HG02763 (cell line): ENCODE data around the gene RER1.

Source experiments
- ATAC-seq: cut with Tn5 transposase; IDR thresholded peaks from one replicate; pipeline ENCODE4 v1.9.1; 2021; ENCODE audit warnings: mild to moderate bottlenecking, moderate library complexity; ENCODE audit not compliant: unreplicated experiment

The RER1 gene

GRCh38 chr1:2388004-2388913 lies 3.4 kb upstream of the RER1 start:
- ATAC-seq, result no peak

- no peak for ATAC-seq
These were observed 2.0 kb upstream of the RER1 start for GRCh38 chr1:2389644-2390043.

- peak; percentile 13 for ATAC-seq
These were observed 379 bp downstream of the RER1 start for GRCh38 chr1:2391931-2392509.

- no peak for ATAC-seq
These were observed 1.0 kb downstream of the RER1 start for GRCh38 chr1:2392686-2393085.

GRCh38 chr1:2393471-2393877 lies 1.8 kb downstream of the RER1 start:
- ATAC-seq, result no peak

GRCh38 chr1:2394220-2394619 lies 2.6 kb downstream of the RER1 start:
- no peak for ATAC-seq

GRCh38 chr1:2394761-2395160 lies 3.1 kb downstream of the RER1 start:
- no peak for ATAC-seq

- no peak for ATAC-seq
These were observed 3.6 kb downstream of the RER1 start for GRCh38 chr1:2395245-2395644.

- no peak for ATAC-seq
These were observed 4.4 kb downstream of the RER1 start for GRCh38 chr1:2396059-2396458.

- no peak for ATAC-seq
These were observed 4.8 kb downstream of the RER1 start for GRCh38 chr1:2396476-2396875.

- ATAC-seq, result no peak
These were observed 5.5 kb downstream of the RER1 start for GRCh38 chr1:2397007-2397679.

GRCh38 chr1:2398871-2399270 lies 7.2 kb downstream of the RER1 start:
- ATAC-seq, result no peak

- ATAC-seq, result no peak
These were observed 8.4 kb downstream of the RER1 start for GRCh38 chr1:2399890-2400575.

- ATAC-seq, result no peak
These were observed 8.9 kb downstream of the RER1 start for GRCh38 chr1:2400576-2400909.

- ATAC-seq, result no peak
These were observed 9.5 kb downstream of the RER1 start for GRCh38 chr1:2400950-2401649.

- ATAC-seq, result no peak
These were observed 10.8 kb downstream of the RER1 start for GRCh38 chr1:2402420-2402819.

GRCh38 chr1:2403273-2403672 lies 11.6 kb downstream of the RER1 start:
- no peak for ATAC-seq

- no peak for ATAC-seq
These were observed 12.7 kb downstream of the RER1 start for GRCh38 chr1:2404142-2404889.

- no peak for ATAC-seq
These were observed 13.4 kb downstream of the RER1 start for GRCh38 chr1:2404890-2405511.
